HG03354 (cell line): ENCODE measurements around the gene MNS1.
A peak's percentile ranks its signal among the peaks of the same experiment; 100 is the strongest.
"Not testable (repeated sequence)": the region's sequence is repeated elsewhere in the genome, so short reads cannot be mapped to it uniquely, and the experiment has no call there.

Experiments used
- ATAC-seq: cut with Tn5 transposase; IDR thresholded peaks from one replicate; pipeline ENCODE4 v1.9.1; 2021; ENCODE audit warnings: mild to moderate bottlenecking; ENCODE audit not compliant: unreplicated experiment, poor library complexity, severe bottlenecking

The MNS1 gene

GRCh38 chr15:56459096-56459495 lies 5.8 kb downstream of the MNS1 start:
- ATAC-seq: no peak

DNA sequence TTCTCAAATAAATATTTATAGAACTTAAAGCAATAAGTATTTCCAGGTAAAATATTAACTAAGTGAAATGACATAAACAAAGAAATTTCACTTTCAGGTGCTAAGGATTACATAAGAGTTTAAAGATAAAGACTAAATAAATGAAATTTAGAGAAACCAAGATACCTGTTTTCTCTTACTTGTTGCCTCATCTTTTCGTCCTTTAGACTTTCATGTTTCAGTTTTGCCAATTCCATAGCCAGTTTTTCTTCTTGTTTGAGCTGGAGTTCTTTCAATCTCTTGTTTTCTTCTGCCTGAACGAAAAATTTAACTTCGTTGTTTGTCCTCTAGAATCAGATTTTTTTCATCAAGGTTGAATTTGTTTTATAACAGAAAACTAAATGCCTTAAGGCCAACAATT lies 8.7 kb downstream of the MNS1 start:
- no peak for ATAC-seq

DNA sequence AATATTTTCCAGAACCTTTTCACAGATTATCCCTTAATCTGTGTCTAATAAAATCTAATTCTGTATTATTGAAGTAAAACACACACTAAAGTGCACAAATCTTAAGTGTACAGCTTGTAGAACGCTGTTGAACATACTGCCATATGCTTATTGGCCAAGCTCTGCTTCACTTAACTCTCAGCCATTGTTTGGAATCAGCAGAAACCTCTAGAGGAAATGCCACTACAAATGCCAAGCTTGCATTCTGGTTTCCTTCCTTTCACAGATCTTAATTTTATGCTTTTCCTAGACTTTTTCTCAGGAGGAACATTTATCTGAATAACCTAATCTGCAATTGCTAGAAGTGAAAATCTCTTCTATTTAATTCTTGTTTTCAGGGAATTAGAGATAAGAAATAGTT lies 10.1 kb downstream of the MNS1 start:
- ATAC-seq: no peak

DNA sequence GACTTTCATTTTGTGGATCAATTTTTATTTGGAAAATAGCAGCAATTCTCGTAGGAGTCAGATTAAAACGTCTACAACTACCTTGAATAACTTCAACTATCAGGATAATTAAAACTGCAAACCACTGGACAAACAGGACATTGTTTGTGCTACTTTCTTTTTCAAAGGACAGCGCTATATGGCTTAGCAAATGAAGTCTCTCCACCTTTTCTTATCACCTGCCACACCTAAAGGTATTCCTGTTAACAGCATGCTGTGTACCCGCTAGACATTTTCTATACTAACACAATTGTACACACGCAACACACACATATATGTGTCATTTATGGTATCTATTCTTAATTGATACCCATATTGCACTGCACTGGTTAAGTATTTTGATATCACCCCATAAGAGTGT lies 19.2 kb downstream of the MNS1 start:
- ATAC-seq: no peak

- ATAC-seq: no peak
These were observed 22.6 kb downstream of the MNS1 start for GRCh38 chr15:56442354-56442753.

DNA sequence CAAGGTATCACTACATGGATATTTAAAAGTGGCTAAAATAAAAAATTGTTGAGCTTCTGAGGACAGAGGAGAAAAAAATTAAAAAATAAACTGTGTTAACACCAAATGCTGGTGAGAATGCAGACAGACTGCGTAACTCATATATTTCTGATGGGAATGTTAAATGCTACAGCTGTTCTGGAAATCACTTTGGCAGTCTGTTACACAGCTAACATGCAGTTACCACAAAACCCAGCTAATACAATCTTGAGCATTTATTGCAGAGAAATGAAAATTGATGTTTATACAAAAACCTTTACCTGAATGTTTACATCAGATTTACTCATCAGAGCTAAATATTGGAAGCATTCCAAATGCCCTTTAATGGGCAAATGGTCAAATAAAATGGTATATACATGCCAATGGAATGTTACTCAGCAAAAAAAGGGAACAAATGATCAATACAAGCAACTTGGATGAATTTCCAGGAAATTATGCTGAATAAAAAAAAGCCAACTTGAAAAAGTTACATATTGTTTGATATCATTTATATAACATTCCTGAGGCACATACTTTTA lies 24.6 kb downstream of the MNS1 start:
- ATAC-seq: no peak

GRCh38 chr15:56432304-56432703 lies 32.6 kb downstream of the MNS1 start:
- no peak for ATAC-seq

DNA sequence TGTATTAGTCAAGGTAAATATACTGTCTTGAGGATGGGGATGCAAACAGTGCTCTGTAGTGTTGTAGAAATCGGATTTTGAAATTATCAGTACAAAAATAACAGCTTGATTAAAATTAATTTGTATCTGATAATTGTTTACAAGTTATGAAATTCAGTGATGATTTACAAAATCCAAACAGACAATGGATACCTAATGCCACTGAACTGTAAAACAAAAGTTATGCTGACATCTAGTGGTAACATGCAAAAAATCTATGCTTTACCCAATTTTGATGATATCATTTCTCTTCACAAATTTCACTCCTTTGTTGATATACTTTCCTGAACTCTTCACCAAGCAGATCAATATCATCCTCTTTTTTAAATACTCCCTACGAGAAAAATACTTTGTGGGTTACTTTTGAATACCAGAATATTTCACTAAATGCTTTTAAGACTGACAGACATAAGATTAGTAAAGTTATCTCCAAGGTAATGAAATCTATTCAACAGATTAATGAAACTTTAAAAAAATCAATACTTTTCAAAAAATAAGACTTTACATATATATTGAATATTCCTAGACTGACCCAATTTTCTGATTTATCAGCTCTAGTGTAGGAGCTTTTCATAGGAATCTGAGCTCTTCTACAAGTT lies 36.0 kb downstream of the MNS1 start:
- peak; percentile 59 for ATAC-seq

GRCh38 chr15:56425976-56426375 lies 39.0 kb downstream of the MNS1 start:
- ATAC-seq: no peak

DNA sequence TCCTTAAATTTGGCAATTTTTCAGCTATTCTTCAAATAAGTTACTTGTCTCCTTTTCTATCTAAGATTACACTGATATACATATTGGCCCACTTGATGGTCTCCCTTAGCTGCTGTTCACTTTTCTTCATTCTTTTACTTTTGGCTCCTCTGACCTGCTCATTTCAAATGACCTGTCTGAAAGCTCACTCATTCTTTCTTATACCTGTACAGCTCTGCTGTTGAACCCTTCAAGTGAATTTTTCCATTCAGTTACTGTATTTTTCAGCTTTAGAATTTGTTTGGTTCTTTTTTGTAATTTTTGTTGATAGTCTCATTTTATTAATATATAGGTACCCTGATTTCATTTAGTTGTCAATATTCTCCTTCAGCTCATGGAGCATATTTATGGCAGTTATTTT lies 39.7 kb downstream of the MNS1 start:
- no peak for ATAC-seq

GRCh38 chr15:56413114-56413733 lies 51.7 kb downstream of the MNS1 start:
- not testable (repeated sequence) for ATAC-seq

GRCh38 chr15:56411122-56411749 lies 53.7 kb downstream of the MNS1 start:
- no peak for ATAC-seq

GRCh38 chr15:56410721-56411120 lies 54.2 kb downstream of the MNS1 start:
- no peak for ATAC-seq

GRCh38 chr15:56399209-56399608 lies 65.7 kb downstream of the MNS1 start:
- not testable (repeated sequence) for ATAC-seq

- ATAC-seq: not testable (repeated sequence)
These were observed 67.6 kb downstream of the MNS1 start for GRCh38 chr15:56397325-56397724.

GRCh38 chr15:56394909-56395308 lies 70.0 kb downstream of the MNS1 start:
- no peak for ATAC-seq

DNA sequence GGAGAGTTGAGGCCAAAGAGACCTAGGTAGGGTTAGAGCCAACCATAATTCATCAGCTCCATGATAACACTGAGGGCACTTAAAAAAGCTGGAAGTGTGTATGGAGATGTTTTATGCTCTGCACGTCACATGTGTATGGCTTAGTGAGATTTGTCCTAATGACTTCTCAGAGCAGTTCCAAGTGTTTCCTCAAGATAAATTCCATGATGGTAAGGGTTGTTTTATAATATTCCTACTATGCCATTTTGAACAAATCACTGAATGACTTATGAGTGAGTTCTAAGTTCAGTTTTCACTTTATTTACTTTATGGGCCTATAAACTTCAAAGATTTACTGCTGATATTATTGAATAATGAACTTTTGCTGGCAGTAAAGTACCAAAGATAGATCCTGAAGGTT lies 71.7 kb downstream of the MNS1 start:
- ATAC-seq: no peak

- ATAC-seq: no peak
These were observed 74.1 kb downstream of the MNS1 start for GRCh38 chr15:56390739-56391267.

- no peak for ATAC-seq
These were observed 79.0 kb downstream of the MNS1 start for GRCh38 chr15:56385908-56386307.

GRCh38 chr15:56383010-56383409 lies 81.9 kb downstream of the MNS1 start:
- ATAC-seq: no peak
